ENCODE results near the gene ITFG2.
A peak's percentile ranks its signal among the peaks of the same experiment; 100 is the strongest.

The ITFG2 gene

DNA sequence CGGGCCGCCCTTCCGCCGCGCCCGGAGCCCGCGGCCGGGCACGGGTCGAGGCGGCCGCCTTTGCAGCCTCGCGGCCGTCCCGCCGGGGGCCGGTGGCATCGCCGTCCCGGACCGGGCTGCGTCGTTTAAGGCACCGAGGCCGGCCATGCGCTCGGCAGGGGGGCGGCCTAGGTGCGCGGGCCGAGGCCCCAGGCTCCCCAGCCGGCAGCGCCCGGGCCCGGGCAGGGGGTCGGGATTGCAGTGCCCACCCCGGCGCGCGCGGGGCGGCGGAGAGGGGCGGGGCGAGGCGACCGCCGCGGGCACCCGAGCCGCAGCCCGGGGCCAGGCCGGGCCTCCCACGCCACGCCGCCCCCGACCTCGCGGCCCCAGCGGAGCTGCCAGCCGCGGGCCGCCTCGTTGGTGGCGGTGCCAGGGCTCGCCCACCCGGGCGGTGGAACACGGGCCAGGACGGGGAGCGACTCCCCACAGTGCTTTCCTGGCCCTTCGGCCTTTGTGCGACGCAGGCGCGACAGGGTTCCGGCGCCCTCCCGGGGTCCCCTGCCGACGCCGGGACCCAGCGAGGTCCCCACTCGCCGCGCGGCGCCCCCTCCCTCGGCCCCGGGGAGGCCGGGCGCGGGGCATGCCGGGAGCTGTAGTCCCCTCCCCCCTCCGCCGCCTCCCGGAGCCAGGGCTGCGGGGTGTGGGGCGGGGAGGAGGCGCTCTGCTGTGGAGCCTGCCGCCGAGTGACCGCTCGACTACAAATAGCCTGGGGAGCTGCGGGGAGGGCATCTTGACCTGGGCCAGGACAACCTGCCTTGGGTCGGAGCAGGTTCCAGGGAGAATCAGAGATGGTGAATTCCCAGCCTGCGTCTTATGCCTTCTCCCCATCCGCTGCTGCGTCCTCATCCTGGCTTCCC, 16.9 kb upstream of the ITFG2 start:
- peak overlapping the region; percentile 89 for H3K4me3 ChIP-seq (ENCODE audit: low read length)
- no peak for TF ChIP-seq CTCF (conservative IDR thresholded peaks at IDR 0.05; ENCODE audit: low read depth, low read length)
- DNase-seq (ENCODE audit: low read depth): no peak

GRCh38 chr12:2796187-2796666, 16.2 kb upstream of the ITFG2 start:
- peak; percentile 35 for TF ChIP-seq CTCF (conservative IDR thresholded peaks at IDR 0.05; ENCODE audit: low read depth, low read length)
- peak overlapping the region; percentile 89 for H3K4me3 ChIP-seq (ENCODE audit: low read length)
- DNase-seq (ENCODE audit: low read depth): no peak

DNA sequence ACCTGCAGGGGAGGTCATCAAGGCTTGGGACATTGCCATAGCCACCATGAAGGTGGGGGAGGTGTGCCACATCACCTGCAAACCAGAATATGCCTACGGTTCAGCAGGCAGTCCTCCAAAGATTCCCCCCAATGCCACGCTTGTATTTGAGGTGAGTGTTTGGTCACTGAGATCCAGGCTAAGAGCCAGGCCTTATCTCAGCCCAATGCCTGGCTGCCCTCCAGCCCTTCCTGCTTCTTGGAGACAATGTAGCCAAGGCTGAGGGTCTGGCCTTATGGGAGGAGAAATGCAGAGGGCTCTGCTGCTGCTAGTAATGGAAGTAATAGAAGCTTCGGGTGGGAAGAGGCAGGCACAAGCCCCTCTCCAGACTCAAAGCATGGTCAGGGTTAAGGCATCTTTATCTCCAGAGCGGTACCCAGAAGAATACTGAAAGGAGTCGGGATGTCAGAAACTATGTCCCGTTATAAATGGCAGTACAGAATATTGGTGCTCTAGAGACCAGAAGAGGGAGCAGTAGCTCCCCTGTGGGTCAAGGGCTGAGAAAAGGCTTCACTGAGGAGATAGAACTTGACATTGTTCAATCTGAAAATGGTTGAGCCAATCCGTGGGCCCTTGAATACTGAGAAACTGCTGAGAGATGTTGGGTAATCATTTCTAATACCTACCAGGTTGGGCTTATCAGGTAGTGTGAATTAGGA, 14.6 kb upstream of the ITFG2 start:
- no peak for DNase-seq (ENCODE audit: low read depth)
- TF ChIP-seq CTCF (conservative IDR thresholded peaks at IDR 0.05; ENCODE audit: low read depth, low read length): peak; percentile 17
- H3K4me3 ChIP-seq (ENCODE audit: low read length): no peak overlapping the region

GRCh38 chr12:2800046-2800570, 12.4 kb upstream of the ITFG2 start:
- TF ChIP-seq CTCF (conservative IDR thresholded peaks at IDR 0.05; ENCODE audit: low read depth, low read length): no peak
- no peak for DNase-seq (ENCODE audit: low read depth)

GRCh38 chr12:2801044-2801783, 11.3 kb upstream of the ITFG2 start:
- DNase-seq (ENCODE audit: low read depth): no peak
- TF ChIP-seq CTCF (conservative IDR thresholded peaks at IDR 0.05; ENCODE audit: low read depth, low read length): no peak
- H3K4me3 ChIP-seq (ENCODE audit: low read length): no peak overlapping the region

More at GRCh38 chr12:2800046-2800570, 12.4 kb upstream of the ITFG2 start:
- H3K4me3 ChIP-seq (ENCODE audit: low read length): no peak overlapping the region

DNA sequence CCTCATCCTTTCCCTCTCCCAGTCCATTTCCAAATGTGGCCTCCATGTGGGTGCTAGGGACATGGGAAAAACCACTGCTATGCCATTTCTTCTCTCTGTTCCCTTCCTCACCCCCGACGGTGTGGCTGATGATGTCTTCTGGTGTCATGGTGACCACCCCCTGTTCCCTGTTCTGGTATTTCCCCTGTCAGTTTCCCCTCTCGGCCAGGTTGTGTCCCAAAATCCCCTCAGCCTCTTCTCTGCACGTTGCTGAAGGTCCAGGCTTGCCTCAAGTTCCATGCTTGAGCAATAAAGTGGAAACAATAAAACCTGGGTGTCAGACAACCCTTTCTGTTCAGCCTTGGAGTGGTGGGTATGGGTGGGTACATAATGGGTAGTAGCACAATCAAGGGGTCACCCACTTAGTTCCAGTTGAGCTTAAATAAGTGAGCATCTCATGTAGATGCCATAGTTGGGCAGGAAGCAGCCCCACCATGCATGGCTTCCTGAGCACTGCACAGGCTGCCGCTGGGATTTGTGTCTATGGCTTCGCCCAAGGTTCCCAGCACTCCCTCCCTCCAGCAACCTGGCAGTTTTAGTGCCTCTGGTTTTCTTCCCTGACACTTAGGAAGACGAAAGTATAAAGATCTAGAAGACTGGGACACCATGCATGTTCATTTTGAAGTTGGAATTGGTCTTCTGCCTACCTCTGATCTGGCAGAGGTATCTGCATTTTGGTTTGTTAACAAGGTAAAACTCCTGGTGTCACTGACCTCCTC, 8.7 kb upstream of the ITFG2 start:
- no peak overlapping the region for H3K4me3 ChIP-seq (ENCODE audit: low read length)
- no peak for TF ChIP-seq CTCF (conservative IDR thresholded peaks at IDR 0.05; ENCODE audit: low read depth, low read length)
- DNase-seq (ENCODE audit: low read depth): no peak
